Stimulated activated CD8-positive, alpha-beta memory T cell treated with anti-CD3 and anti-CD28 coated beads, Interleukin-7, amount 100 ng/mL, for 1 hour (primary cell): ENCODE measurements around the gene KLF4.

Experiments
- DNase-seq, 2 donors: peaks; one replicate each; pipeline ENCODE4 v3.0.0-alpha.2; 2020; ENCODE audit warnings: low read depth in 2 of 2

Gene KLF4

GRCh38 chr9:107447834-107448233 lies 41.7 kb downstream of the KLF4 start:
- DNase-seq, result no peak

GRCh38 chr9:107447081-107447480 lies 42.5 kb downstream of the KLF4 start:
- no peak for DNase-seq

- DNase-seq, result no peak
Measured at GRCh38 chr9:107446491-107446890, 43.1 kb downstream of the KLF4 start.

GRCh38 chr9:107443786-107444185 lies 45.8 kb downstream of the KLF4 start:
- DNase-seq, result no peak

GRCh38 chr9:107439991-107440456 lies 49.5 kb downstream of the KLF4 start:
- DNase-seq, result no peak

- no peak for DNase-seq
Measured at GRCh38 chr9:107438211-107439031, 51.1 kb downstream of the KLF4 start.

- no peak for DNase-seq
Measured at GRCh38 chr9:107437716-107438115, 51.9 kb downstream of the KLF4 start.

GRCh38 chr9:107435415-107435814 lies 54.2 kb downstream of the KLF4 start:
- DNase-seq, result no peak
